Measurements from ENCODE around the gene SCN1A. TPM values are rescaled to one million over a fixed set of nuclear protein-coding genes. Genes with fewer than 3 reads are reported as not detected.

The SCN1A gene
- total and polyA plus RNA-seq, 3 donors from 2014 or later = 0.04 to 0.31 (median 0.24) TPM

GRCh38 chr2:165953655-165954606, 173.9 kb downstream of the SCN1A start, which contains the start of gene TTC21B:
TSS of gene TTC21B (minus strand) at chr2:165953776. CDS start at chr2:165953705, 71 bp downstream.
- DNase-seq = peak; percentile 96
- TF ChIP-seq POLR2A (IDR thresholded peaks at IDR 0.05) = no peak
- TF ChIP-seq CTCF (IDR thresholded peaks at IDR 0.05) = peak; percentile 82 to 93 (median 90)
- WGBS, 2 donors = 0 to 1% methylated on average over 41 to 44 of the region's 55 CpGs
- Histone ChIP-seq H3K27ac (peak within 1 kb of the TSS; percentile 81 to 88), H3K36me3 (ENCODE audit: low read depth, missing control alignments) (no peaks in the 10 kb centered on the region), H3K4me1 (peaks cover 23% of the 10 kb centered on the region), H3K27me3 (no peaks in the 10 kb centered on the region), H3K9me3 (no peaks in the 10 kb centered on the region), H3K4me3 (peak within 1 kb of the TSS; percentile 70 to 80)
- intact Hi-C loops (cut with DNase I; ENCODE audit: low total_unique reads) = no loop called here

- no peaks in the 10 kb centered on the region for H3K36me3 ChIP-seq (ENCODE audit: low read depth, missing control alignments)
- H3K9me3 ChIP-seq = no peaks in the 10 kb centered on the region
- peaks cover 23% of the 10 kb centered on the region for H3K4me1 ChIP-seq
- H3K4me3 ChIP-seq = peak overlapping the region; percentile 70 to 80
- DNase-seq = no peak
- TF ChIP-seq CTCF (IDR thresholded peaks at IDR 0.05) (no peak), POLR2A (IDR thresholded peaks at IDR 0.05) (no peak)
- intact Hi-C loops (cut with DNase I; ENCODE audit: low total_unique reads) = no loop called here
- 0 to 1% methylated on average over 6 to 24 of the region's 24 CpGs for WGBS, 2 donors
- no peaks in the 10 kb centered on the region for H3K27me3 ChIP-seq
- peak overlapping the region; percentile 81 to 88 for H3K27ac ChIP-seq
These were observed 174.5 kb downstream of the SCN1A start for GRCh38 chr2:165953306-165953654.

- Histone ChIP-seq H3K27me3 (no peaks in the 10 kb centered on the region), H3K36me3 (ENCODE audit: low read depth, missing control alignments) (no peaks in the 10 kb centered on the region), H3K27ac (peak overlapping the region; percentile 81 to 88), H3K4me3 (peak overlapping the region; percentile 70 to 80), H3K9me3 (no peaks in the 10 kb centered on the region), H3K4me1 (peaks cover 23% of the 10 kb centered on the region)
- intact Hi-C loops (cut with DNase I; ENCODE audit: low total_unique reads) = no loop called here
- WGBS, 2 donors = 10% methylated on average over 4 of the region's 4 CpGs
- no peak for TF ChIP-seq POLR2A (IDR thresholded peaks at IDR 0.05)
- no peak for TF ChIP-seq CTCF (IDR thresholded peaks at IDR 0.05)
- no peak for DNase-seq
These were observed 175.0 kb downstream of the SCN1A start for GRCh38 chr2:165952741-165953211.

GRCh38 chr2:165952085-165952484, 175.7 kb downstream of the SCN1A start:
- H3K9me3 ChIP-seq = no peaks in the 10 kb centered on the region
- TF ChIP-seq POLR2A (IDR thresholded peaks at IDR 0.05) (no peak), CTCF (IDR thresholded peaks at IDR 0.05) (no peak)
- DNase-seq = no peak
- H3K4me1 ChIP-seq = peaks cover 23% of the 10 kb centered on the region
- H3K27me3 ChIP-seq = no peaks in the 10 kb centered on the region
- H3K27ac ChIP-seq = no peak overlapping the region
- H3K4me3 ChIP-seq = no peak overlapping the region
- 0 to 2% methylated on average over 1 of the region's 1 CpG for WGBS, 2 donors
- no peaks in the 10 kb centered on the region for H3K36me3 ChIP-seq (ENCODE audit: low read depth, missing control alignments)
- intact Hi-C loops (cut with DNase I; ENCODE audit: low total_unique reads) = no loop called here

Data from testis (tissue), 3 donors.